Mesodermal cell (in vitro differentiated cells): ENCODE data around the gene DKK3.

Experiments used
- H3K27ac ChIP-seq: 2 replicates; pipeline ENCODE4 v1.7.0; 2013; ENCODE audit warnings: mild to moderate bottlenecking, low read depth, low read length, moderate library complexity; ENCODE audit not compliant: severe bottlenecking
- H3K36me3 ChIP-seq: 2 replicates; pipeline ENCODE4 v1.7.1; 2013; ENCODE audit warnings: mild to moderate bottlenecking, low read length, moderate library complexity; ENCODE audit not compliant: control insufficient read depth, insufficient read depth
- H3K4me1 ChIP-seq: one replicate; pipeline ENCODE4 v1.7.1; 2013; ENCODE audit warnings: mild to moderate bottlenecking, low read length; ENCODE audit not compliant: insufficient read depth, control insufficient read depth, poor library complexity, severe bottlenecking
- H3K4me3 ChIP-seq: 2 replicates; pipeline ENCODE4 v1.7.0; 2013; ENCODE audit warnings: low read length, control low read depth, mild to moderate bottlenecking; ENCODE audit not compliant: insufficient read depth, poor library complexity, severe bottlenecking; ENCODE audit errors: extremely low read depth
- H3K9me3 ChIP-seq: 2 replicates; pipeline ENCODE4 v1.7.1; 2013; ENCODE audit warnings: mild to moderate bottlenecking, low read length, moderate library complexity; ENCODE audit not compliant: control insufficient read depth
- WGBS, 2 experiments: methylation state at CpG; one replicate each; pipeline ENCODE4 v1.1.5; 2013; ENCODE audit warnings: missing lambda C conversion rate in 2 of 2; ENCODE audit not compliant: insufficient coverage in 2 of 2; 5-methylcytosine and 5-hydroxymethylcytosine counted together

DKK3 gene

GRCh38 chr11:11937433-11937832 lies 71.0 kb downstream of the DKK3 start:
- H3K9me3 ChIP-seq: no peaks in the 10 kb centered on the region
- H3K4me1 ChIP-seq: no peaks in the 10 kb centered on the region
- no CpG with 5 or more reads among the region's 3 CpGs for WGBS, 2 experiments
- H3K27ac ChIP-seq: no peak overlapping the region
- H3K36me3 ChIP-seq: peaks cover 57% of the 10 kb centered on the region
- no peak overlapping the region for H3K4me3 ChIP-seq

- WGBS, 2 experiments: no CpG with 5 or more reads among the region's 2 CpGs
- Histone ChIP-seq H3K4me1 (no peaks in the 10 kb centered on the region), H3K36me3 (peaks cover 54% of the 10 kb centered on the region), H3K4me3 (no peak overlapping the region), H3K9me3 (no peaks in the 10 kb centered on the region), H3K27ac (no peak overlapping the region)
Measured at GRCh38 chr11:11935536-11935935, 72.9 kb downstream of the DKK3 start.

GRCh38 chr11:11931461-11932055 lies 76.9 kb downstream of the DKK3 start:
- Histone ChIP-seq H3K27ac (no peak overlapping the region), H3K36me3 (peaks cover 45% of the 10 kb centered on the region), H3K4me1 (no peaks in the 10 kb centered on the region), H3K9me3 (no peaks in the 10 kb centered on the region), H3K4me3 (no peak overlapping the region)
- 60% methylated on average over 1 of the region's 5 CpGs; no CpG with 5 or more reads in 1 of the 2 experiments for WGBS, 2 experiments

- Histone ChIP-seq H3K27ac (no peak overlapping the region), H3K36me3 (peaks cover 36% of the 10 kb centered on the region), H3K4me1 (no peaks in the 10 kb centered on the region), H3K9me3 (no peaks in the 10 kb centered on the region), H3K4me3 (no peak overlapping the region)
- no CpG with 5 or more reads among the region's 2 CpGs for WGBS, 2 experiments
Measured at GRCh38 chr11:11929920-11930319, 78.5 kb downstream of the DKK3 start.

- Histone ChIP-seq H3K27ac (no peak overlapping the region), H3K4me3 (no peak overlapping the region), H3K9me3 (no peaks in the 10 kb centered on the region), H3K36me3 (peaks cover 6% of the 10 kb centered on the region), H3K4me1 (no peaks in the 10 kb centered on the region)
Measured at GRCh38 chr11:11923828-11924227, 84.6 kb downstream of the DKK3 start.

GRCh38 chr11:11916981-11917399 lies 91.4 kb downstream of the DKK3 start:
- H3K9me3 ChIP-seq: no peaks in the 10 kb centered on the region
- H3K27ac ChIP-seq: no peak overlapping the region
- peaks cover 5% of the 10 kb centered on the region for H3K4me1 ChIP-seq
- no peaks in the 10 kb centered on the region for H3K36me3 ChIP-seq
- no peak overlapping the region for H3K4me3 ChIP-seq
- WGBS, 2 experiments: 100% methylated on average over 1 of the region's 1 CpG; no CpG with 5 or more reads in 1 of the 2 experiments

- H3K27ac ChIP-seq: no peak overlapping the region
Measured at GRCh38 chr11:11915625-11916024, 92.8 kb downstream of the DKK3 start.

GRCh38 chr11:11913395-11913794 lies 95.0 kb downstream of the DKK3 start:
- 100% methylated on average over 1 of the region's 1 CpG; no CpG with 5 or more reads in 1 of the 2 experiments for WGBS, 2 experiments
- no peak overlapping the region for H3K27ac ChIP-seq

More at GRCh38 chr11:11915625-11916024, 92.8 kb downstream of the DKK3 start:
- peaks cover 5% of the 10 kb centered on the region for H3K4me1 ChIP-seq
- WGBS, 2 experiments: no CpG with 5 or more reads among the region's 2 CpGs
- no peaks in the 10 kb centered on the region for H3K9me3 ChIP-seq
- no peaks in the 10 kb centered on the region for H3K36me3 ChIP-seq
- H3K4me3 ChIP-seq: no peak overlapping the region

More at GRCh38 chr11:11913395-11913794, 95.0 kb downstream of the DKK3 start:
- Histone ChIP-seq H3K9me3 (no peaks in the 10 kb centered on the region), H3K36me3 (peaks cover 10% of the 10 kb centered on the region), H3K4me1 (peaks cover 5% of the 10 kb centered on the region), H3K4me3 (no peak overlapping the region)
